Inferior parietal cortex (tissue), 1 donor: Measurements from ENCODE around the gene FLOT1.
"Not testable (repeated sequence)": the region's sequence is repeated elsewhere in the genome, so short reads cannot be mapped to it uniquely, and the experiment has no call there.

Experiments used
- DNase-seq: peaks from one replicate; pipeline ENCODE4 v3.0.0-alpha.2; 2016; ENCODE audit errors: extremely low spot score

FLOT1 gene

DNA sequence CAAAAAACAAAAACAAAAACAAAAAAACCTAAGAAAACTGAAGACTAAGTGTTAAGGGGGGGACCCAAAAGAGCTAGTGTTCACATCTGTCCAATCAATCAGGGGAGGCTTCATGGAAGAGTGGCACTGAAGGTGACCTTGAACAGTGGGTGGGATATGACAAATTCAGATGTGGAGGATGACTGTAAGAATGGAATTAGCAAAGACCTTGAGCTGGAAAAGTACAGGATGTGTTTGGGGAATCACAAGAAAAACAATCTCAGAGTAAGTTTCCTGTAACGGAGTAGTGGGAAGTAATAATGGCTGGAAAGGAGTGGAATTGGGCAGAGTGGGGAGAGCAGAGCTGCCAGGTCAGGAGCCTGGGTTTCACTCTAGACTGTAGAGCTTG is 4.8 kb upstream of the FLOT1 start:
- DNase-seq = no peak

DNA sequence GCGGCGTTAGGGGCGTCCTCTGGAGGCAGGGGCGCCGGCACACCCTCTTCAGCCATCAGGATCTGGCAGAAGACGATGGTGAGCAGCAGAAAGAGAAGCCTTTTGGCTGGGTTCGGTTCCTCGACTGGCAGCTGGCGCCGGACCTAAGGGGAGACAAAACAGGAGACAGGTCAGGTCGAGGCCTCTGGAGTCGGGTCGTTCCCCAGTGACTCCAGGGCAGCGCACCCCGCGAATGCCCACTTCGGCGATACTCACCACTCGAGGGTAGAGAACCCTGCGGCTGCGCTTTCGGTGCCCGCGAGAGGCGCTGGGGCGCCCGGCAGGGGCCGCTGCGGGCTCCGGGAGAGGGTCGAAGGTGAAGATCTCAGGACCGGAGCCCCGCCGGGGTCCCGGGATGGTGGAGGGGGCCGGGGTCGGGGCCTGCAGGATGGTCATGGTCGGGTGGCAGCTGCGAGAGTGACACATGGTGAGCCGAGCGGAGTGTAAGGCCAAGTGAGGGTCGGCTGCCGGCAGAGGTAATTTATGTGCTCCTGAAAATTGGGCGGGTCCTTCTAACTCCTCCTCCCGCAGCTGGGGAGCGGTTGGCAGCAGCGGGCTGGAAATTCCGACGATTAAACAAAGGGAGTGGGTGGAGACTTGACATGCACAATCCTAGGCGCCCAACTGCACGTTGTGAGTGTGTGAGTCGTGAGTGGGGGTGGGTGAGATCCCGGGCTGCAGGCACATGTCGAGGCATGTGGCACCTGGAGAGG is 1.7 kb upstream of the FLOT1 start, which contains the start of gene IER3:
TSS of gene IER3 (minus strand) at position 494 of the 752 bp plus-strand sequence. CDS start at position 465, 29 bp downstream.
- DNase-seq = peak; percentile 54

DNA sequence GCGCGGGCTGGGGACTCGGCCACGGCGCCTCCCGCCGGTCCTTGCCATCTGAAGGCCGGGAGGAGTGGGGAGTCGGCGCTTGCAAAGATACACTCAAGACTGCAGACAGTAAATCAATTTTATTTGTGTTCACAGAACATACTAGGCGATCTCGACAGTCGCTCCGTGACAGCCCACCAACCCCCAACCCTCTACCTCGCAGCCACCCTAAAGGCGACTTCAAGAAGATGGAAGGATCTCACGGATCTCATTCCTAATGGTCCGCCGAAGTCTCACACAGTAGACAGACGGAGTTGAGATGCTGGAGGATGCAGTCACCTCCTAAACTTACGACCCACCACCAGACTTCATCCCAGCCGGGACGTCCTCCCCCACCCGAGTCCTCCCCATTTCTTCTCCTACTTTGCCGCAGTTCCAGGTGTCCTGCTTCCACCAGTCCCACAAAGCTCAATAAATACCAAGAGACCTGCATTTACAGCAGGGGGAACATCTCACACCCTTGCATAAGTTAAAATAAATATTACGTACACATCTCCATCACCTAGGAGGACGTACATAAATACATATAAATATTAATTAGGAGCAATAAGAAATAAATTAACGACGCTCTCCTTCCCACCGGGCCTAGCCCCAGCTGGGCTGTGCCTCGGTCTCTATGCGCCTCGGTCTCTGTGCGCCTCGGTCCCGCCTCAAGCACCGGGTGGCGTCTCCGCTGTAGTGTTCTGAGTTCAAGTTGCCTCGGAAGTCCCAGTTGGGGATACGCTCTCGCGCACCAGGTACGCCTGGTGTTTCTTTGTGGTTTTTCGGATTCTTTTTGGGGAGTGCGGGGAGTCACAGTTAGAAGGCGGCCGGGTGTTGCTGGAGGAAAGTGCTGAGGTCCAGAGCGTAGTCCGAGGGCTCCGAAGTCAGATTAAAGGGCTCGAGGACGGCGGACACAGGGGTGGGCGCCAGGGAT is 889 bp upstream of the FLOT1 start:
- no peak for DNase-seq

DNA sequence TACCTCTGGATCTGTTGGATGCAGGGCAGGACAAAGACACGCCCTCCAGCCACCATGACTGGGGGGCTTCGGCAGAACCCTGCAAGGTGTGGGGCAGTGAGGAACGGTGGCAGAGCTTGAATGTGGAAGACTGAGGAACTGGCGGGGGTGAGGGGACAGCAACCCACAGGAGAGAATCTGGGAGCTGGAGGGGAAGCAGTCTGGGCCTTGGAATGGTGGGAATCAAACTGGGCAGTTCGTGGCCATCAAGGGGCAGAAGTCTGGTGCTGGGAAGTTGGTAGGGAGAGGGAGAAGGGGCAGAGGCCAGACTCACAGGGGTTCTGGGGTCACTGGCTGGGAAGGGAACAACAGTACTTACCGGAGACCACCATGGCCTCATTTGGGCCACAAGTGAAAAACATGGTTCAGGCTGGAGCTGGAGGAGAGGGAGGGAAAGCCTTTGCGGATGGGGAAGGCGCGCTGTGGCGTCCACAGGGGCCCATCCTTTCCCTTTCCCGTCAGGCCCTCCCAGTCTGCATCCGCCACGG is 635 bp downstream of the FLOT1 start:
- no peak for DNase-seq

DNA sequence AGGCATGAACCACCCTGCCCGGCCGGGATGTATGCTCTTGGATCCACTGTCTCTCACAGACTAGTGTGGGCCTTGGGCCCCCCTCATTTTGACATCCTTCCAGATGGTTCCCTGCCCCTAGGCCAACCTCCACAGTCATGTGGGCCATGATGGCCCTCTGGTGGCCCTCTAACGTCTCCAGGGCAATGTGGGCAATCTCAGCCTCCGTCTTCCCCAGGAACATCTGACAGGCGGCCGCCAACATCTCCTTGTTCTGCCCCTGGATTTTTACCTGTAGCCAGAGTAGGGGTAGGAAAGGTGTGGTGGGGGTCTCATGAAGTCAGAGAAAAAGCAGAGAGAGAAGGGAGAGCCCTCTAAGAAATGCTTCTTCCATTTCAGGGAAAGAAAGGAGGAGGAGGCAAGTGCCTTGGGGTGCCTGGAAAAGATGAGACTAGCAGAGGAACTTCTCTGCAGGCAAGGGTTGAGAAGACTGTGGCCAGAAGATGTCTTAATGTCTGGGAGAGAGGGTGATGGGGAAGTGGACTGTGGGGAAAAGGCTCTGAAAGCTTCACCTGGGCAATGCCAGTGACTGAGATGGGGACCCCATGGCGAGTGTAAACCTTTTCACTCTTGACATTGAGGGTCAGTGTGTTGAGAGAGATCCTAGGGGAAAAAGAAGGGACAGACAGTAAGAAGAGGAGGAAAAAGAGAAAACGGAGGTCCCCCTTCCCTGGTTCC is 1.3 kb downstream of the FLOT1 start:
- DNase-seq = no peak

DNA sequence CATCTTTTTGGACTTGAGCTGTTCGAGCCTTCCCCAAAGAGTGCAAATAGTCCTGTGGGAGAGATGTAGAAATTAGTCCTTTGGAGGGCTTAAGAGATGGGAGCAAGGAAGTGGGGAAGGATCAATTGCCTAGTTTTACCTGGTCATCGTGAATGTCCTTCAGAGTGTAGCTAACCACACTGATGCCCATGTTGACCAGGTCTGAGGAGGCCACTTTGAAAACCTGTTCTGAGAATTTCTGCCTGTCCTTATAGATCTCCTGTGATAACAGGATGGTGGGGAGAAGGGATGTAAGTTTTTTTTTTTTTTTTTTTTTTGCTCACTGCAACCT is 2.0 kb downstream of the FLOT1 start:
- no peak for DNase-seq

DNA sequence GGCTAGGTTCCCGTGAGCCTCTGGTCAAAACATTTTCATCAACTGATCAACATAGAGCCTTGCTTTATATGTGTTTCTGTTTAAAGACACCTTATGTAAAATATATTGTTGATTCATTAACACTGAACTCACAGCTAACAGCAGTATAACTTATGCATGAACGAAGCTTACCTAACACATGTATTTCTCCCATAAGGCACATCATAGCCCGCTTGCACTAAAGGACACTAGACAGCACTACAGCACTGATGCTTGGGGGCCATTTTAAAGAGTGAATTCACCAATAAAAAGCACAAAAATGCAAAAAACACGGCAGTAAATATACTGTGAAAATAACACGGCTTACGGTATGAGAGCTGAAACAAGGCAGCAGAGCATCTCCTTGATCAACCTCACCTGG is 4.0 kb downstream of the FLOT1 start:
- no peak for DNase-seq

DNA sequence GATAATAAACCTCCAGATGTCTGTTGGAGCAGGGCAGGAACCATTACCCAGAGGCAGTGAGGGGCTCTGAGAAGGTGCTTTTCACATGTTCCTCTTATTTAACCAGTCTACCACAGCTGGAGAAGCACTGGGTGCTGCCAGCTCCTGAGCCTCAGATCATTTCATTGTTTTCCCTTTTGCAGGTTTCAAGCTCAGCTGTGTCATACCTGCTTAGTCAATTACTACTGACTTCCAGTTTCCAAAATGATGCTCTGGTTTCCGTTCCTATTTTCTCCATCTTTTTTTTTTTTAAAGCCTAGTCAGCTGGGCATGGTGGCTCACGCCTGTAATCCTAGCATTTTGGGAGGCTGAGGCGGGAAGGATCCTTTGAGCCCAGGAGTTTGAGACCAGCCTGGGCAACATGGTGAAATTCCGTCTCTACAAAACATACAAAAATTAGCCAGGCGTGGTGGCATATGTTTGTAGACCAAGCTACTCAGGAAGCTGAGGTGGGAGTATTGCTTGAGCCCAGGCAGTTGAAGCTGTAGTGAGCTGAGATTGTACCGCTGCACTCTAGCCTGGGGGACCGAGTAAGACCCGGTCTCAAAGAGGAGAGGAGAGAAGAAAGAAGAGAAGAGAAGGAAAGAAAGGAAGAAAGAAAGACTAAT is 6.7 kb downstream of the FLOT1 start:
- DNase-seq = no peak

DNA sequence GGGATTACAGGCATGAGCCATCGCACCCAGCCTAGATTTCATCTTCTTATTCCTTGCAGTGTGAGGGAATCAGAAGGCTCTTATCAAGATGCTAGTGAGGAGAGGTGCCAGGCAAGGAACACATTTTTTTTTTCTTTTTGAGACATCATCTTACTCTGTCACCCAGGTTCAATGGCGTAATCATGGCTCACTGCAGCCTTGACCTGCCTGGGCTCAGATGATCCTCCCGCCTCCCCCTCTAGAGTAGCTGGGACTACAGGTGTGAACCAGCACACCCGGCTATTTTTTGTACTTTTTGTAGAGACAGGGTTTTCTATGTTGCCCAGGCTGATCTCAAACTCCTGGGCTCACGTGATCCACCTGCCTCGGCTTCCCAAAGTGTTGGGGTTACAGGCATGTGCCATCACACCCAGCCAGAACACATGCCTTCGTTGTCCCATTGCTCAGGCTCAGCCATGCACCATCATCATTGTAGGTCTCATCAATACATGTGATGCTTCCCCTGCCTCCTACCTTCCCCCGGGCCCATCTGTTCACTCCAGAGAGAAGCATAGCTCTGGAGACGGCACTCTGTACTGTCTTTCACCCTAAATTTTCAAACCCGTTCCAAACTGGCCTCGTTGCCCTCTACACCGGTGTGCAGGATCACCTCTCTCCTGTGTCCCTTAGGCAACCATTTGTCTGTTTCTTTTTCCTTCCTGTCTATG is 10.1 kb downstream of the FLOT1 start:
- DNase-seq = no peak

DNA sequence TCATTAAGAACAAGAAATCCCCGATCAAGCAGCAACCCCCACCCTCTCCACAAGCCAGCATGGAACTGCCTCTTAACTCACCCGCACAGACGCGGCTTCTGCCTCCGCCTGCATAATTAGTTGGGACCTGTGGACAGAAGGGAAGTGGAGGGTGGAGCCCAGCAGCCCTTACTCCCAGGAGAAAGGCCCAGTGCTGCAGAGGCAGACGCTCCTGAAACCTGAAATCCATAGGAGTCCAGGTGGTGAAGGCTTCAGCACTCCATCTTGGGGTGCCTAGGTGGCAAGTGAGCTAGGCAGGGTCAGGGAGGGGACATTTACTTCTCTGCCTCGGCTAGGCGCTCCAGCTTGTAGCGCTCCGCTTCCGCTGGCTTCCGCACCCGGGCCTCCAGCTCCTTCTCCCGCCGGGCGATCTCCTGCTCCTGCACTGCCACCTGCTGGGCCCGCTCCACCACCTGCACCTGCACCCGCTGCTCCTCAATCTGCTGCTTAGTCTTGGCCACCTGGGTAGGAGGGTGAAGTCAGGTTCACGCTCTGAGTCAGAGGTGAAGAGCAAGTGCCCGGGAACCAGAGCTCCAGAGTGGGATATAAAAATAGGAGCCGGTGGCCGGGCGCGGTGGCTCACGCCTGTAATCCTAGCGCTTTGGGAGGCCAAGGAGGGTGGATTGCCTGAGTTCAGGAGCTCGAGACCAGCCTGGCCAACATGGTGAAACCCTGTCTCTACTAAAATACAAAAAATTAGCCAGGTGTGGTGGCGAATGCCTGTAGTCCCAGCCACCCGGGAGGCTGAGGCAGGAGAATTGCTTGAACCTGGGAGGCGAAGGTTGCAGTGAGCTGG is 11.7 kb downstream of the FLOT1 start:
- DNase-seq = no peak

DNA sequence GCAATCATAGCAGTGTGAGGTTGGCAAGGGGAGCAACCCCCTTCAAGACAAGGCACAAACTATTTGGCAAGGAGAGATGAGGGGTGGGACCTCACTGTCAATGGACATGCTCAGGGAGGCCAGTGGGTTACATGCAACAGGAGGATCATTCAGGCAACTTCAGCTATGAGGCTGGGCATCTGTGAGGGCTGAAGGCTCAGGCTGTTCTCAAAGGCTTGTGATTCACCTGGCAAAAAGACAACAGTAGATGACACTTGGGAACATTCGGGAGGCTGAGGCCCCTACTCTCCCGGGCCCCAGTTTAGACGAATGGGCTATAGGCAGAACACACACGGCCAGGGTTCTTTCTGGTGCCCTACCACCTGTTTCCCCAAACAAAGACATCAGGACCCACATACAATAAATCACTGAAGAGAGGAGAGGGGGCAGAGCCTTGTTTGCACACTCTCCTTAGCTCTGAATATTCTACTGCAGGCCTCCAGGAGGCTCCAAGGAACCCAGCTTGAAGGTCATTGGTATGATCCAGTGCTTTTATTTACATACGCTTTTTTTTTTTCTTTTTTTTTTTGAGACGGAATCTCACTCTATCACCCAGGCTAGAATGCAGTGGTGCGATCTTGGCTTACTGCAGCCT is 14.4 kb downstream of the FLOT1 start:
- DNase-seq = no peak

DNA sequence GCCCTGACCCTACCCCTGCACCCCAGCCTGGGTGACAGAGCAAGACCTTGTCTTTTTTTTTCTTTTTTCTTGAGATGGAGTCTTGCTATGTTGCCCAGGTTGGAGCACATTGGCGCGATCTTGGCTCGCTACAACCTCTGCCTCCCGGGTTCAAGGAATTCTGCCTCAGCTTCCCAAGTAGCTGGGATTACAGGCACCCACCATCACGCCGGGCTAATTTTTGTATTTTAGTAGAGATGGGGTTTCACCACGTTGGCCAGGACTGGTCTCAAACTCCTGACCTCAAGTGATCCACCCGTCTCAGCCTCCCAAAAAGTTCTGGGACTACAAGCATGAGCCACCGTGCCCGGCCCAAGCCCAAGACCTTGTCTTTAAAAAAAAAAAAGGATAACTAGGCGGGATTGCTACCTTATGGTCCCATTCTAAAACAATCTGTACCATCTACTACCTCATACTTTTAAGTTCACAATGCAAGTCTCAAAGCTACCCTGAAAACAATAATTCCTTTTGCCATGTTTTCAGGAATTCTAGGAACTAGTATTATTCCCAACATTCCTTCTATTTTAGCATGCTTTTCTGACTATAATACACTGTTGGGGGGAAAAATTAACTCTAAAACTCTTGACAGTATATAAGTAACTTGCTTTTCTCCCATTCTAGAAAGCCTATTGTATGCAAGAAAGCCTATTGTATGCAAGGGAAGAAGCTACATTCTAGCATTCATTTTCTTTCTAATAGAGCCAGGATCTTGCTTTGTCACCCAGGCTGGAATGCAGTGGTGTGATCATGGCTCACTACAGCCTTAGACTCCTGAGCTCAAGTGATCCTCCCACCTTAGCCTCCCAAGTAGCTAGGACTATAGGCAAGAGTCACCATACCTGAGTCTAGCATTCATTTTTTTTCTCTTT is 15.7 kb downstream of the FLOT1 start:
- DNase-seq = no peak

DNA sequence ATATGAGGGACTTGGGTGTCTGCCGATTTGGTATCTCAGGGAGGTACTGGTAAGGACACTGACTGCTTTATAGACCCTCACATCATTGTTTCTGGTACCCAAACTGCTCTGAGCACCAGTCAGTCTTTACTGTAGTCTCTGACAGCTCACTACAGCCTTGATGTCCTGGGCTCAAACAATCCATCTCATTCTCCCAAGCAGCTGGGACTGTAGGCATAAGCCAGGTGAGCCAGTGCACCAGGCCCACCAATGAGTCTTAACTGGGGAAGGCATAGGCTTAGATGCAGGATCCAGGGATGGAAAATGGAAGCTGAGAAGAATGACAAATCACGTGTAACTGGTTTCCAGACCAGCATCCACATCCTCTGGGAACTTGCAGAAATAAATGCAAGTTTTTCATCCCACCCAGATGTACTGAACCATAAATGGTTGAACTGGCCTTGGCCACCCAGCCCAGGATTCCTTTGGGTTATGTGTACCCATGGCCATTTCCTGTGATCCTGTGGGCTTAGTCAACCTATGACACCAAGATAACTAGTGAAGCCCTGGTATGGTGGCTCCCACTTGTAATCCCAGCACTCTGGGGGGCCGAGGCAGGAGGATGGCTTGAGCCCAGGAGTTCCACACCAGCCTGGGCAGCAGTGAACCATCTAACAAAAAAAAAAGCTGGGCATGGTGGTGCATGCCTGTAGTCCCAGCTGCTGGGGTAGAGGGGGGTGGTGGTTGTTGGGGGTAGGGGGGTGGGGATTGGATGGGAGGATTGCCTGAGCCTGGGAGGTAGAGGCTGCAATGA is 16.6 kb downstream of the FLOT1 start:
- no peak for DNase-seq

DNA sequence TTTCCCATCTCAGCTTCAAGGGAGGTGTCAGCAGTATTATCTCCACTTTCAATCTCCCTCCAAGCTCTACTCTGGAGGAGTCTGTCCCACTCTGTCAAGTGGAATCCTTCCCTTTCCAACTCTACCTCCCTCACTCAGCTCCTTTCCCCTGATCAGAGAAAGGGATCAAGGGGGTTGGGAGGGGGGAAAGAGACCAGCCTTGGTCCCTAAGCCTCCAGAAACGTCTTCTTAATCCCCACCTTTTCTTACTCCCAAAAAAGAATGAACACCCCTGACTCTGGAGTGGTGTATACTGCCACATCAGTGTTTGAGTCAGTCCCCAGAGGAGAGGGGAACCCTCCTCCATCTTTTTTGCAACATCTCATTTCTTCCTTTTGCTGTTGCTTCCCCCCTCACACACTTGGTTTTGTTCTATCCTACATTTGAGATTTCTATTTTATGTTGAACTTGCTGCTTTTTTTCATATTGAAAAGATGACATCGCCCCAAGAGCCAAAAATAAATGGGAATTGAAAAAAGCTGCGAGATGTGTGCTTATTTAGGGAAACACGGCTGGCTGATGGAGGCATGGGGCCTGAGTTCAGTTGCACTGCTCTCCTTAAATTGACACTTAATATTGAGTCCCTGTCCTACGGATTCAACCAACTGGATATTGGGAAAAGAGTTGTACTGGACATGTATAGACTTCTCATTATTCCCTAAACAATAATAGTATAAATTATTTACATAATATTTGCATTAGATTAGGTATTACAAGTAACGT is 17.4 kb downstream of the FLOT1 start:
- no peak for DNase-seq

DNA sequence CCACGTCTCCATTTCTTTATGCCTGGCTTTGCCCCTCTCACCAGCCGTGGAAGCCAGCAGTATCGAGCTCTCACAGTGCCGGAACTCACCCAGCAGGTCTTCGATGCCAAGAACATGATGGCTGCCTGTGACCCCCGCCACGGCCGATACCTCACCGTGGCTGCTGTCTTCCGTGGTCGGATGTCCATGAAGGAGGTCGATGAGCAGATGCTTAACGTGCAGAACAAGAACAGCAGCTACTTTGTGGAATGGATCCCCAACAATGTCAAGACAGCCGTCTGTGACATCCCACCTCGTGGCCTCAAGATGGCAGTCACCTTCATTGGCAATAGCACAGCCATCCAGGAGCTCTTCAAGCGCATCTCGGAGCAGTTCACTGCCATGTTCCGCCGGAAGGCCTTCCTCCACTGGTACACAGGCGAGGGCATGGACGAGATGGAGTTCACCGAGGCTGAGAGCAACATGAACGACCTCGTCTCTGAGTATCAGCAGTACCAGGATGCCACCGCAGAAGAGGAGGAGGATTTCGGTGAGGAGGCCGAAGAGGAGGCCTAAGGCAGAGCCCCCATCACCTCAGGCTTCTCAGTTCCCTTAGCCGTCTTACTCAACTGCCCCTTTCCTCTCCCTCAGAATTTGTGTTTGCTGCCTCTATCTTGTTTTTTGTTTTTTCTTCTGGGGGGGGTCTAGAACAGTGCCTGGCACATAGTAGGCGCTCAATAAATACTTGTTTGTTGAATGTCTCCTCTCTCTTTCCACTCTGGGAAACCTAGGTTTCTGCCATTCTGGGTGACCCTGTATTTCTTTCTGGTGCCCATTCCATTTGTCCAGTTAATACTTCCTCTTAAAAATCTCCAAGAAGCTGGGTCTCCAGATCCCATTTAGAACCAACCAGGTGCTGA is 18.4 kb downstream of the FLOT1 start:
- DNase-seq = not testable (repeated sequence)
